Naive thymus-derived CD4-positive, alpha-beta T cell (primary cell): Measurements from ENCODE around the gene EVX2. TPM values are rescaled to one million over a fixed set of nuclear protein-coding genes. Genes with fewer than 3 reads are reported as not detected.

Source experiments
- ATAC-seq: fragments of 150-1000 bp; cut with Tn5 transposase; 2 replicates; pipeline ENCODE4 v1.10.0; 2021; ENCODE audit warnings: mild to moderate bottlenecking, moderate library complexity
- CTCF ChIA-PET: fragments of 350-600 bp; sonication (Branson Sonifier 250); formaldehyde crosslinking; loops from one replicate; lab custom pipeline; 2021; ENCODE audit warnings: antibody characterized with exemption; lab: Charles Lee
- POLR2A ChIA-PET: fragments of 350-600 bp; sonication (Branson Sonifier 250); formaldehyde crosslinking; loops from one replicate; lab custom pipeline; 2021; ENCODE audit warnings: antibody characterized with exemption, inconsistent platforms; lab: Charles Lee
- DNase-seq, 9 donors: peaks; one replicate each; pipeline versions ENCODE4 v3.0.0 to v3.0.0-alpha.2; 2020 to 2022; ENCODE audit warnings: mixed read lengths in 1 of 9
- H3K27ac ChIP-seq: one replicate; pipeline ENCODE4 v1.7.0; 2013; ENCODE audit warnings: mild to moderate bottlenecking, low read depth, low read length, moderate library complexity
- H3K27me3 ChIP-seq, 2 donors: one replicate each; pipeline ENCODE4 v1.7.0; 2013; ENCODE audit warnings: low read length in 2 of 2, mild to moderate bottlenecking in 2 of 2, moderate library complexity in 2 of 2; ENCODE audit not compliant: control insufficient read depth in 2 of 2, insufficient read depth in 2 of 2
- H3K36me3 ChIP-seq, 3 experiments: 1 replicate in 2 of 3; 2 replicates in 1 of 3; pipeline ENCODE4 v1.7.0; 2013; ENCODE audit warnings: low read length in 3 of 3, mild to moderate bottlenecking in 3 of 3, moderate library complexity in 1 of 3; ENCODE audit not compliant: insufficient read depth in 3 of 3, control insufficient read depth in 2 of 3
- H3K4me1 ChIP-seq, 2 donors: one replicate each; pipeline ENCODE4 v1.7.0; 2013; ENCODE audit warnings: low read length in 2 of 2, mild to moderate bottlenecking in 2 of 2, moderate library complexity in 1 of 2; ENCODE audit not compliant: control insufficient read depth in 2 of 2, insufficient read depth in 2 of 2
- H3K4me3 ChIP-seq: 2 replicates; pipeline ENCODE4 v1.7.0; 2013; ENCODE audit warnings: mild to moderate bottlenecking, low read length
- H3K9me3 ChIP-seq, 3 experiments: 1 replicate in 2 of 3; 2 replicates in 1 of 3; pipeline ENCODE4 v1.7.0; 2013; ENCODE audit warnings: low read length in 3 of 3; ENCODE audit not compliant: control insufficient read depth in 2 of 3
- H3K27ac Mint-ChIP-seq, 9 donors: one replicate each; pipeline ENCODE4 v1.8.0; 2020 to 2022; ENCODE audit warnings: mixed read lengths in 9 of 9, mild to moderate bottlenecking in 8 of 9, moderate library complexity in 5 of 9, inconsistent platforms in 2 of 9
- H3K27me3 Mint-ChIP-seq, 5 donors: one replicate each; pipeline ENCODE4 v1.8.0; 2021 to 2022; ENCODE audit warnings: mixed read lengths in 5 of 5, mild to moderate bottlenecking in 1 of 5
- H3K36me3 Mint-ChIP-seq, 5 donors: one replicate each; pipeline ENCODE4 v1.8.0; 2020 to 2022; ENCODE audit warnings: mixed read lengths in 5 of 5, mild to moderate bottlenecking in 3 of 5, inconsistent platforms in 1 of 5
- H3K4me1 Mint-ChIP-seq, 7 donors: one replicate each; pipeline ENCODE4 v1.8.0; 2020 to 2022; ENCODE audit warnings: mixed read lengths in 7 of 7, mild to moderate bottlenecking in 3 of 7, inconsistent platforms in 1 of 7
- H3K4me3 Mint-ChIP-seq, 10 donors: one replicate each; pipeline ENCODE4 v1.8.0; 2020 to 2022; ENCODE audit warnings: mild to moderate bottlenecking in 10 of 10, mixed read lengths in 10 of 10, moderate library complexity in 6 of 10, inconsistent platforms in 2 of 10
- H3K9me3 Mint-ChIP-seq, 11 donors: one replicate each; pipeline ENCODE4 v1.8.0; 2020 to 2022; ENCODE audit warnings: mixed read lengths in 11 of 11, mild to moderate bottlenecking in 4 of 11, inconsistent platforms in 1 of 11, moderate library complexity in 1 of 11
- intact Hi-C, 2 donors: fragments of 100-400 bp; cut with micrococcal nuclease; formaldehyde crosslinking; loops; one replicate each; pipeline ENCODE4 v1.15.1; 2023
- polyA plus RNA-seq, 2 donors: library from polyadenylated mRNA; unstranded; fragments of 300-500 nt; fragmentation: Illumina TruSeq; gene quantifications; one replicate each; pipeline ENCODE4 v1.2.3, GENCODE V29; 2021
- total RNA-seq, 6 experiments: library from RNA in 5 of 6; stranded (reverse) in 5 of 6; gene quantifications; 1 replicate in 5 of 6; 2 replicates in 1 of 6; pipeline ENCODE4 v1.2.3 and lab custom pipeline; 2021 to 2026

The EVX2 gene
- total and polyA plus RNA-seq, 7 experiments from 2014 or later: not detected

GRCh38 chr2:176027806-176028205, 56.0 kb downstream of the EVX2 start:
- H3K9me3 ChIP-seq: no peaks in the 10 kb centered on the region
- Mint-ChIP-seq H3K9me3 (no peaks in the 10 kb centered on the region), H3K36me3 (no peaks in the 10 kb centered on the region), H3K27me3 (peaks cover 36 to 49% (median 42%) of the 10 kb centered on the region in 5 donors), H3K4me1 (no peaks in the 10 kb centered on the region), H3K27ac (no peak overlapping the region), H3K4me3 (no peak overlapping the region)
- H3K27me3 ChIP-seq: peaks cover 0 to 4% of the 10 kb centered on the region in 2 donors
- ChIA-PET CTCF (no interaction called here), POLR2A (no interaction called here)
- intact Hi-C loops: no loop called here
- H3K36me3 ChIP-seq: no peaks in the 10 kb centered on the region
- DNase-seq (no peak), ATAC-seq (no peak)
- no peaks in the 10 kb centered on the region for H3K4me1 ChIP-seq
- no peak overlapping the region for H3K4me3 ChIP-seq
- H3K27ac ChIP-seq: no peak overlapping the region

Other genes with a start within 250 kb of the EVX2 start
- gene LNPK, start 81.7 kb downstream of the EVX2 start, total RNA-seq: 10 to 100 TPM; 19.4 to 36.8 (median 24.0) TPM
- gene LNPK, start 81.7 kb downstream of the EVX2 start, polyA plus RNA-seq: 10 to 100 TPM; 13.7 to 14.8 TPM
- not detected for gene HOXD13, start 8.8 kb upstream of the EVX2 start, total RNA-seq
- not detected for gene HOXD13, start 8.8 kb upstream of the EVX2 start, polyA plus RNA-seq
- not detected for gene HOXD12, start 15.8 kb upstream of the EVX2 start, total RNA-seq
- not detected for gene HOXD12, start 15.8 kb upstream of the EVX2 start, polyA plus RNA-seq
- gene HOXD11, start 23.3 kb upstream of the EVX2 start, total RNA-seq: not detected
- not detected for gene HOXD11, start 23.3 kb upstream of the EVX2 start, polyA plus RNA-seq
- gene HOXD10, start 32.8 kb upstream of the EVX2 start, total RNA-seq: not detected
- gene HOXD10, start 32.8 kb upstream of the EVX2 start, polyA plus RNA-seq: not detected
- gene HOXD9, start 38.8 kb upstream of the EVX2 start, total RNA-seq: not detected
- gene HOXD9, start 38.8 kb upstream of the EVX2 start, polyA plus RNA-seq: not detected
- gene HOXD8, start 45.7 kb upstream of the EVX2 start, total RNA-seq: not detected
- gene HOXD8, start 45.7 kb upstream of the EVX2 start, polyA plus RNA-seq: not detected
- not detected for gene HOXD4, start 67.6 kb upstream of the EVX2 start, total RNA-seq
- not detected for gene HOXD4, start 67.6 kb upstream of the EVX2 start, polyA plus RNA-seq
- not detected for gene HOXD3, start 73.3 kb upstream of the EVX2 start, total RNA-seq
- not detected for gene HOXD3, start 73.3 kb upstream of the EVX2 start, polyA plus RNA-seq
- not detected for gene HOXD1, start 104.7 kb upstream of the EVX2 start, total RNA-seq
- not detected for gene HOXD1, start 104.7 kb upstream of the EVX2 start, polyA plus RNA-seq
- 10 to 100 TPM in 1 of 5 experiments, 1 to 10 TPM in 4; 6.6 to 14.3 (median 9.3) TPM for gene MTX2, start 185.5 kb upstream of the EVX2 start, total RNA-seq
- gene MTX2, start 185.5 kb upstream of the EVX2 start, polyA plus RNA-seq: 10 to 100 TPM; 17.8 to 19.5 TPM